GM19455 (cell line): ENCODE data around the gene ERMARD.
A peak's percentile ranks its signal among the peaks of the same experiment; 100 is the strongest.

Source experiments
- ATAC-seq: cut with Tn5 transposase; IDR thresholded peaks from one replicate; pipeline ENCODE4 v1.9.1; 2021; ENCODE audit not compliant: unreplicated experiment

ERMARD gene

GRCh38 chr6:169801396-169802160 is 50.2 kb downstream of the ERMARD start:
- no peak for ATAC-seq

GRCh38 chr6:169802790-169803189 is 51.4 kb downstream of the ERMARD start:
- ATAC-seq: no peak

- ATAC-seq: peak; percentile 67
Measured at GRCh38 chr6:169803271-169803811, 51.9 kb downstream of the ERMARD start.

GRCh38 chr6:169803816-169804340 is 52.5 kb downstream of the ERMARD start:
- no peak for ATAC-seq

- ATAC-seq: no peak
Measured at GRCh38 chr6:169804427-169804826, 53.0 kb downstream of the ERMARD start.

- no peak for ATAC-seq
Measured at GRCh38 chr6:169805242-169805838, 53.9 kb downstream of the ERMARD start.

- no peak for ATAC-seq
Measured at GRCh38 chr6:169806701-169807100, 55.3 kb downstream of the ERMARD start.

- no peak for ATAC-seq
Measured at GRCh38 chr6:169807229-169807628, 55.8 kb downstream of the ERMARD start.

- ATAC-seq: no peak
Measured at GRCh38 chr6:169807699-169808607, 56.5 kb downstream of the ERMARD start.

GRCh38 chr6:169808608-169808967 is 57.2 kb downstream of the ERMARD start:
- no peak for ATAC-seq

- no peak for ATAC-seq
Measured at GRCh38 chr6:169809386-169809785, 58.0 kb downstream of the ERMARD start.

- no peak for ATAC-seq
Measured at GRCh38 chr6:169810066-169810989, 58.9 kb downstream of the ERMARD start.

- ATAC-seq: no peak
Measured at GRCh38 chr6:169811072-169811471, 59.6 kb downstream of the ERMARD start.

GRCh38 chr6:169811521-169812256 is 60.3 kb downstream of the ERMARD start:
- ATAC-seq: no peak

- no peak for ATAC-seq
Measured at GRCh38 chr6:169812257-169812644, 60.8 kb downstream of the ERMARD start.

GRCh38 chr6:169813969-169814368 is 62.5 kb downstream of the ERMARD start:
- ATAC-seq: no peak

GRCh38 chr6:169816054-169816453 is 64.6 kb downstream of the ERMARD start:
- ATAC-seq: no peak

GRCh38 chr6:169816975-169817374 is 65.6 kb downstream of the ERMARD start:
- ATAC-seq: no peak

GRCh38 chr6:169820358-169820757 is 68.9 kb downstream of the ERMARD start:
- ATAC-seq: no peak
